ENCODE results near the gene LONRF2. TPM values are rescaled to one million over a fixed set of nuclear protein-coding genes. Genes with fewer than 3 reads are reported as not detected.

The LONRF2 gene
- total and polyA plus RNA-seq, 2 of the 4 experiments (the other 2 are of a cell fraction), result 0.19 to 0.54 TPM

DNA sequence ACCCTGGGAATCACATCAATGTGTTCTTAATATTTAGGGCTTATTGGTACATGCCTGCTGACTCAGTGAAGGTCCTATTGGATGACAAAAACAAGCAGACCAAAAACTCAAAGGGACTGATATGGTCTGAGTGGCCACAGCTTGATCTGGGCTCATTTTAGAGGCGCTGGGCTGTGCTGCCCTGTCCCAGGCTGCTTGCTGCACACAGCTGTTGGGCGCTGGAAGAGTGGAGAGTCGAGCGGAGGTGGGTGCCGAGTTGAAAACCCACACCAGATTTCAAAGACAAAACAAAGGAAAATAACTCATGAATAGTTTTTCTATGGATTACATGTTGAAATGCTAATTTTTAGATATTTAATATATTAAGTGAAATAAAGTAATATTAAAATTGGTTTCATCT lies 68.5 kb downstream of the LONRF2 start:
- H3K9me3 ChIP-seq (ENCODE audit: control insufficient read depth, insufficient read depth, low read length), result no peaks in the 10 kb centered on the region; the same call in 1 of the 2 replicates
- dilution Hi-C loops (cut with HindIII; ENCODE audit: low sequenced_read_pairs, unreplicated experiment) (no loop called here), intact Hi-C loops (cut with micrococcal nuclease) (no loop called here), in situ Hi-C loops (cut with MboI; ENCODE audit: low sequenced_read_pairs) (loop anchor here (5.0 to 25.0 kb wide), 2 partner anchors 691 to 1091 kb away; partner anchors contain the start of genes LIPT1 and TSGA10)
- H3K4me1 ChIP-seq (ENCODE audit: control insufficient read depth, insufficient read depth, low read length), result peaks cover 5% of the 10 kb centered on the region; the same call in 1 of the 2 replicates
- H3K4ac ChIP-seq (ENCODE audit: low read depth, low read length), result no peak overlapping the region
- no peak overlapping the region for H4K5ac ChIP-seq (ENCODE audit: low read depth, low read length)
- no peak overlapping the region for H2BK20ac ChIP-seq (ENCODE audit: low read depth, low read length)
- WGBS, 2 experiments (ENCODE audit: extremely low coverage in 2 of 2, insufficient read length in 1 of 2), result no CpG with 5 or more reads among the region's 5 CpGs
- POLR2A ChIA-PET (ENCODE audit: unreplicated experiment), result no interaction called here
- no peak overlapping the region for H3K4me2 ChIP-seq (ENCODE audit: low read depth, low read length)
- no peak overlapping the region for H2BK15ac ChIP-seq (ENCODE audit: low read depth, low read length)
- 0 out of 2 replicates have a peak, but pooled peaks cover 2% of the 10 kb centered on the region for H3K27me3 ChIP-seq (ENCODE audit: control insufficient read depth, insufficient read depth, low read length)
- peaks cover 3% of the 10 kb centered on the region; the same call in 1 of the 2 replicates for H3K9me1 ChIP-seq (ENCODE audit: insufficient read depth, low read length)
- TF ChIP-seq RAD21 (IDR thresholded peaks at IDR 0.05; ENCODE audit: low read length) (no peak), ELK1 (IDR thresholded peaks at IDR 0.05; ENCODE audit: borderline replicate concordance, low read depth, low read length) (no peak), CHD1 (IDR thresholded peaks at IDR 0.05; ENCODE audit: low read depth, low read length) (no peak), RFX5 (IDR thresholded peaks at IDR 0.05; ENCODE audit: low read depth, low read length) (no peak), POLR2A (IDR thresholded peaks at IDR 0.05; ENCODE audit: low read depth, low read length) (no peak), RCOR1 (IDR thresholded peaks at IDR 0.05; ENCODE audit: insufficient replicate concordance, low read length) (no peak), CTCF (conservative IDR thresholded peaks at IDR 0.05; ENCODE audit: low read depth, low read length) (no peak), CEBPB (IDR thresholded peaks at IDR 0.05; ENCODE audit: low read depth, low read length) (no peak), MXI1 (IDR thresholded peaks at IDR 0.05; ENCODE audit: borderline replicate concordance, low read depth, low read length) (no peak), SMC3 (IDR thresholded peaks at IDR 0.05; ENCODE audit: low read depth, low read length) (no peak), MAFK (IDR thresholded peaks at IDR 0.05; ENCODE audit: low read depth, low read length) (no peak), BHLHE40 (IDR thresholded peaks at IDR 0.05; ENCODE audit: low read depth, low read length) (no peak), FOS (IDR thresholded peaks at IDR 0.05; ENCODE audit: low read depth, low read length) (no peak), NFE2L2 (IDR thresholded peaks at IDR 0.05; ENCODE audit: low read depth, low read length) (no peak), MAZ (IDR thresholded peaks at IDR 0.05; ENCODE audit: borderline replicate concordance, low read depth, low read length) (no peak)
- ATAC-seq (ENCODE audit: low read depth) (peak; percentile 13; the same call in 1 of the 2 replicates), DNase-seq (no peak)
- H2AK5ac ChIP-seq (ENCODE audit: low read depth, low read length), result no peak overlapping the region; the same call in 1 of the 2 replicates
- H3K23ac ChIP-seq (ENCODE audit: low read depth, low read length), result no peak overlapping the region
- H3K14ac ChIP-seq (replicated peaks; ENCODE audit: low read depth, low read length), result no peak overlapping the region
- BruUV-seq (replicated peaks), result no TSS peak
- no peaks in the 10 kb centered on the region for H3K36me3 ChIP-seq (ENCODE audit: control insufficient read depth, insufficient read depth, low read length)
- H2BK5ac ChIP-seq (ENCODE audit: low read depth, low read length, poor library complexity, severe bottlenecking), result no peak overlapping the region
- H3K4me3 ChIP-seq (ENCODE audit: insufficient read depth, low read depth, low read length), result no peak overlapping the region
- no peak overlapping the region for H3K56ac ChIP-seq (ENCODE audit: extremely low read depth, insufficient read depth, low read length)
- H4K20me1 ChIP-seq (ENCODE audit: insufficient read depth, low read length), result no peaks in the 10 kb centered on the region
- no peak overlapping the region for H3K9ac ChIP-seq (ENCODE audit: low read depth, low read length)
- no peak overlapping the region for H2AK9ac ChIP-seq (replicated peaks; ENCODE audit: low read depth, low read length, poor library complexity)
- no peak overlapping the region for H2BK120ac ChIP-seq (ENCODE audit: low read depth, low read length)
- H4K8ac ChIP-seq (ENCODE audit: low read depth in 2 of 2, low read length in 2 of 2), result no peak overlapping the region
- no peak overlapping the region for H3K18ac ChIP-seq (ENCODE audit: low read depth, low read length)
- no peaks in the 10 kb centered on the region for H3K79me1 ChIP-seq (ENCODE audit: low read depth in 1 of 2, low read length in 2 of 2)
- H3K27ac ChIP-seq (ENCODE audit: insufficient read depth, low read length), result no peak overlapping the region
- CTCF ChIA-PET, result no interaction called here
- H4K91ac ChIP-seq (ENCODE audit: insufficient read depth, low read depth, low read length), result no peak overlapping the region
- no peak overlapping the region for H2AFZ ChIP-seq (replicated peaks; ENCODE audit: low read length, poor library complexity)

Data from IMR-90 (cell line).